ENCODE data around the gene ZNF101.

Gene ZNF101

GRCh38 chr19:19719798-19720197 lies 51.2 kb downstream of the ZNF101 start:
- no peak for DNase-seq

- DNase-seq, result no peak
Measured at GRCh38 chr19:19721896-19722295, 53.3 kb downstream of the ZNF101 start.

- peak; percentile 93 for DNase-seq
Measured at GRCh38 chr19:19732579-19733501, 64.2 kb downstream of the ZNF101 start, which contains the start of gene ZNF14. ZNF14 (minus strand) TSS chr19:19733112; CDS start chr19:19732958, 154 bp downstream.

Data from KG1 (cell line).